Transverse colon (tissue), 3 donors: ENCODE results near the gene BEST3.

Experiments
- CTCF ChIP-seq, 5 experiments: fragments of 200-600 bp in 3 of 5; fragments of 450-650 bp in 2 of 5; sonication (generic) in 3 of 5; IDR thresholded peaks; 1 replicate in 2 of 5; 2 replicates in 3 of 5; pipeline ENCODE4 v1.5.1; 2016 to 2017; ENCODE audit warnings: antibody characterized with exemption in 5 of 5, inconsistent platforms in 3 of 5, mild to moderate bottlenecking in 2 of 5, moderate library complexity in 1 of 5
- POLR2A ChIP-seq: fragments of 450-650 bp; IDR thresholded peaks from one replicate; pipeline ENCODE4 v1.6.1; 2016; ENCODE audit warnings: antibody characterized with exemption, mild to moderate bottlenecking, moderate library complexity

GRCh38 chr12:69719336-69720316 lies 20.5 kb upstream of the BEST3 start:
- TF ChIP-seq CTCF (IDR thresholded peaks at IDR 0.05) (no peak), POLR2A (no peak)
